NCI-H82 (cell line): Measurements from ENCODE around the gene GRIN2B.

Experiments
- DNase-seq: peaks from one replicate; lab custom pipeline; 2025; lab: John Stamatoyannopoulos, UW

GRIN2B gene

GRCh38 chr12:13981296-13981962 lies at the start of gene GRIN2B:
TSS of gene GRIN2B (minus strand) at chr12:13981602. CDS start at chr12:13866208, 115,394 bp downstream.
- peak; percentile 57 for DNase-seq

DNA sequence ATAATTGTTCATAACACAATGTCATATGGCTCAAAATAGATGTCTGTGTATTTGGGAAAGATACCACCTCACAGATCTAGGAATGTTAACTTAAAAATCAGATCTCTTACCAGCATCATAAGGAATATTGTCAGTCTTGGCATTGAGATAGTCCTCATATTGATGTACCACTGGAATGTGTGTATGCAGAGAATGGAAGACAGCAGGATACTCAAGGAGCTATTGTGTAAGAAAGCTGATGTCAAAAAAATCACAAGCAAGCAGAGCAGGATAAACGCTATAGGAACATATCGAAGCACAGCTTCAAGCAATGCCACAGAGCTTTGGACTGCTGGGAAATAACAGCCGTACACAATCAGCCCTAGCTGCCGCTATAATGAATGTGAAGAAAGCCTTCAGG lies 45.1 kb upstream of the GRIN2B start:
- DNase-seq = no peak

GRCh38 chr12:14024591-14024990 lies 43.2 kb upstream of the GRIN2B start:
- no peak for DNase-seq

GRCh38 chr12:14018080-14018479 lies 36.7 kb upstream of the GRIN2B start:
- no peak for DNase-seq

DNA sequence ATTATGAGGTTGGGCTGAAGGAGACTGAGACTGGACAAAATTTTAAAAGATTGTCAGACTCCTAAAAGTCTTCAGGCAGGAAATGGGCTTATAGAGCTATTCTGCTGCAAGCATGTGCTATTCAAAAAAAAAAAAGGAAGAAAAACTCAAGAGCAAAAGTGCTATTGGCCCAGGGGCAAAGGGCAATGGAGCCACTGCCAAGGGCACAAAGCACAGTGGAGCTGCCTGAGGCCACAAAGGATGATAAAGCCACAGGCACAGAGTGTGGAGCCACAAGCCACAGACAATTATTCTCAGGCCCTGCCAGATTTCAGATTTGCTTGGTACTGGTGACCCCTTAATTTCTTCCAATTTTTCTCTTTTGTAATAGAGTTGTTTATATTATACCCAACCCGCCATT lies 29.6 kb upstream of the GRIN2B start:
- DNase-seq = no peak

DNA sequence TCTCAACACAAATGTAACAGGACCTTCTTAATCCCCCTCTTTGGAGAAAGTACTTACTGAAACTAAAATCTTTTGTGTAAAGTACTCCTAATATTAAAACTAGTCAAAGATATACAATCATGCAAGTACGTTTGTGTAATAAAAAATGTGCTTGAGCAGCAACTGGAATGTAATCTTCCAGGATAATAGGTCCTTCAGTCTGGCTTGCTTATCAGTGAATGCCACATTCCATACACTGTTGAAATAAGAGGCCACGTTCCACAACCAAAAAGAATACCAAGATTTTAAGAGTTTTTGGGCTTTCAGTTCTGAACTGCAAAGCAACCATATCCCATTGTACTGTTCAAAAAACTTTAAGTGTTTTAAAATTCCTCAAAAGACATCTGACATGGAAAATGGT lies 26.2 kb upstream of the GRIN2B start:
- no peak for DNase-seq

DNA sequence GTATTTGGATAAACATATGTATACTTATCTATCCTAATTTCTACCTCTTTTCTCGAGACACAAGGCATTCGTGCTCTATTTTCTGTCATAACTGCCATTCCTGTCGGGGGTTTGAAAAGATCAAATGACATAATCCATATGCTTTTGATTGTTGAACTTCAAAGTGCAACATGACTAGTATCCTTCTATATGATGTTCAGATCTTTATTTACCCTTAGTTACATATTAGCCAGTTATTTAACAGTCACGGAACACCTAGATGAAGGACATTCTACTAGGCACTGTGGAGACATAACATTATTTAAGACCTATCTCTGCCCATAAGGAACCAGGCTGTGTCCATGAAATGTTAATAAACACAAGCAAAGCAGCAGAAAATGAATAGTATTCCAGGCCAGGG lies 11.2 kb upstream of the GRIN2B start:
- no peak for DNase-seq

DNA sequence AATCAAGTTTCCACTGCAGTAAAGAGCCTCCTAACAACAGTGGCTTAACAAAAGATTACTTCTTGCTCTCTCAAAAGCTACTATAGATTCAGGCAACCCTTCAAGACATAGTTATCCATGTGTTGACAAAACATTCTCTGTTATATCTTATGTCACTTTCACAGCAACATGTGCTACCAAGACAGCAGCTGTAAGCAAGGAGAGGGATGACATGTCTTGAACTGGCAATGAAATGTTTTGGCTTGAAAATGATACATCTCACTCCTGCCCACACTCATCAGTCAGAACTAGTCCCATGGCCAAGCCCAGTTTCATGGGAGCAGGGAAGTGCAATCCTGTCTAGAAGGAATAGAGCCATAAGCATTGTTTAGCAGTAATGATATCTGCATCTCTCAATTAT lies 10.7 kb upstream of the GRIN2B start:
- no peak for DNase-seq

GRCh38 chr12:13986031-13986430 lies 4.6 kb upstream of the GRIN2B start:
- no peak for DNase-seq

GRCh38 chr12:13981990-13982389 lies 588 bp upstream of the GRIN2B start:
- peak; percentile 53 for DNase-seq

- peak; percentile 35 for DNase-seq
These were observed 685 bp downstream of the GRIN2B start for GRCh38 chr12:13980538-13981295.

- no peak for DNase-seq
These were observed 1.5 kb downstream of the GRIN2B start for GRCh38 chr12:13979772-13980378.

DNA sequence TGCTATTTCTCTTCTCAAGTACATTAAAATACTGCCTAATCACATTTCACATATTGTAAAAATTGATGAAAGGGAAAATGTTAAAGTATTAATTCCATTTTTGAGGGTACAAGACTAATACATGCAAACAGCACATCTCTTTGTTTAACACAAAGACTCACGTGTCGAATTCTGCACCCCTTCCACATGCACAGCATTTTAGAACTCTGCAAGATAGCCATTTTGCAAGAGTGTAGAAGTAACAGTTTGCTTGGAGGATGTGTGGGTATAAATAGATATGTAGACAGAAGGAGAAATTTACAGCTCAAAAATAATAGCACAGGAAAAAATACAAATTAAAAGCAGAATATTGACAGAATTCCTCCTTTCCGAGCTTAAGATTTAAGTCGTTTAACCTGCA lies 2.5 kb downstream of the GRIN2B start:
- no peak for DNase-seq

GRCh38 chr12:13976880-13977279 lies 4.5 kb downstream of the GRIN2B start:
- DNase-seq = no peak

DNA sequence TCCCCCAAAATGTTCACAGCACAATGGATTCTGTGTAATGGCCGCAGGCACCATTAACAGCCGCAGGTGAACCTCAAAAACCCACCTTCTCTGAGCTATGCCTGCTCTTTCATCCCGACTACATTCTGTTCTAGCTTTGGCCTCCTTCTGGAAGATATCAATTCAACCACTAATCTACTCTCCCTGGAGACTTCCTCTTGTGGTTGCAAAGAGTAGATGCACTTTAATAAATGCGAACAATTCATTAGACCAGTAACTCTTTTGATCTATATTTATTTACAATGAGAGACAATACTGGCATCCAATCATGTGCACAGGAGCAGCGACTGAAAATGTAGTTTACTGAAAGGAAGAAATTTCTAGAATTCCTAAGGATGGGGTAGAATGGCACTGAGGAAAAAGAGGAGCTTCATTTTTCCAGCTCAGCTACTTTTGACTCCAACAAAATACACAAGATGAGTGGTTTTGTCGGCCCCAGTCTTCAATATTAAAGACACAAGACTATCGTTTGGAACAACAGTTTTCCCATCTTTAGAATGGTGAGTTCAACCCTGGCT lies 5.3 kb downstream of the GRIN2B start:
- peak; percentile 11 for DNase-seq

DNA sequence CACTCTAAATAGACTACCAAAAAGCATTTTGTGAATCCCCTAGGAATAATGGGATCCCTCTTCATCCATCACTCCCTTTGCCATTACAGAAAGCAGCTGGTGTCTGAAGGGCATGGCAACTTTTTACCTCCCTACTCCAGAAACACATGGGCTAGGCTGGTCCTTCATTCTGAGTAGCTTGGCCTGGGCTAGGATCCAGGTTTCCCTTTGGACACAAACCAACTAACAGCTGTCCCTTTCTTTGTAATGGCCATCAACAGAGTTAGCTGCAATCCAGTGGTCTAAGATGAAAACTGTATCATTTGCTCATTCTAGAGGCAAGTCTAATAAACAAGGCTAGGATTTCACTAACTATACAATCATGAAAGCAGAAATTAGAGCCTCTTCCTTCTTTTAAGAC lies 7.4 kb downstream of the GRIN2B start:
- no peak for DNase-seq

DNA sequence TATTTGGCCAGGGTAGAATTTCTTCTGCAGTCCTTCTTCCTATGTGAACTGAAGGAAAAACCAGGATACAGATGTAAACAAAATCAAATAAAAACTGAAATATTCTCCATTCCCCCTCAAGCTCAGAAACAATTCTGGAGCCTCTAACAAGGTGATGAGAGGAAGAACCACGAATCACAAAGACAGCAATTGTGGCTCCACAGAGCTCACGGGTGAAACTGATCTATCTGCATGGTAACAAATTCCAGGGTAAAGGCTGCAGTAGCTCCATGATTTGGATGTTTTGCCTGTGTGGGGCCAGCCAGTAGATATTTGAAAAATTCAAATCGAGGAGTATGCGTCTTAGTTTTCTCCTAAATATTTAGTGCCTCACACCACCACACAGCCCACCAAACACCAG lies 10.6 kb downstream of the GRIN2B start:
- no peak for DNase-seq

DNA sequence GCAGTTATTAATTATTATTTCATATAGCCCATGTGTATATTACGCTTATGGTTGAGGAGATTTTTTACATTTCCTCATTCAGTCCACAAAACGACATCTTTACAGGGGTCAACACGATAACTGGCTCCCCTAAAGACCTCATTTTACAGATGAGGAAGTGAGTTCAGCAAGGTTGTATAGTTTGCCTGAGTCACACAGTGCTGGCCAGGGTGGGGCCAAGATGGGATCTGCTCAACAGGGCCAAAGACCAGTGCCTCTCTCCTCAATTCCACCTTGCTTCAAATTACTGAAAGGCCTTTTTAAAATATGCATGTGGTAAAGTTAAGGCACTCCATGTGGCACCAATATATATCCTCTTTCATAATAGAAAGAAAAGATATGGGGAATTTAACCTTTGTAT lies 13.1 kb downstream of the GRIN2B start:
- DNase-seq = no peak

DNA sequence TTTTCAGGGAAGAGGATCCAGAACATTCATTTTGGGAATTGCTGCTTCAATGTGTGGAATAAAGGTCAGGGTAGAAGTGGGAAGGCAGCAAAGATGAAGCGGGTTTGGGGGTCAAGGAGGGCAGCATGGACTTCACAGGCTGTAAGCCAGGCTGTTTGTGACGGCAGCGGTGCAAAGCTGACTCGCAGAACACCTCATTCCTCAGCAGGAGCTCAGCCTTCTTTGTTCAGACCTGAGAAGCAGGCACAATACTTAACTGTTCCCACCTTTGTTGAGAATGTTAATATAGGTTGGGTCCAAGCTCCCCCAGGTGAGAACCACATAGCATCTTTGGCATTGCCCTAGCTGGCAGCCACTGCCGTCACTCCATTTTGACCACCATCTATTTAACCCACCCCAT lies 16.7 kb downstream of the GRIN2B start:
- DNase-seq = no peak

GRCh38 chr12:13962699-13963098 lies 18.7 kb downstream of the GRIN2B start:
- peak; percentile 74 for DNase-seq

DNA sequence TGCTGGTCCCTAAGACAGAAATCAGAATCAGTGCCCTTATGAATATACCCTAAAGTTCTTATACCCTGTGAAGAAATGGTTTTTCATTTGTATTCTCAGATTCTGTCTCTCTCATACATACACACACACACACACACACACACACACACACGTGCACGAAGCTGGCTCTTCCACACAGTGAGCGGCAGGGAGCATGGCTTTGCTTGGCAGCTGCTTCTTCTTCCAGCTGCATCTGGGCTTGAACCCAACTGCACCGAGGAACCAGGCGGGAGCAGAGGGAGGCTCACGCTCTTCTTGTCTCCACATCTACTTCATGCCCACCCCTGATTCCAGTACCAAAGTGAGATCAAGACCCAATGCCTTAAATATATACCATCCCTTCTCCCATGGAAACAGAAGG lies 19.4 kb downstream of the GRIN2B start:
- no peak for DNase-seq

DNA sequence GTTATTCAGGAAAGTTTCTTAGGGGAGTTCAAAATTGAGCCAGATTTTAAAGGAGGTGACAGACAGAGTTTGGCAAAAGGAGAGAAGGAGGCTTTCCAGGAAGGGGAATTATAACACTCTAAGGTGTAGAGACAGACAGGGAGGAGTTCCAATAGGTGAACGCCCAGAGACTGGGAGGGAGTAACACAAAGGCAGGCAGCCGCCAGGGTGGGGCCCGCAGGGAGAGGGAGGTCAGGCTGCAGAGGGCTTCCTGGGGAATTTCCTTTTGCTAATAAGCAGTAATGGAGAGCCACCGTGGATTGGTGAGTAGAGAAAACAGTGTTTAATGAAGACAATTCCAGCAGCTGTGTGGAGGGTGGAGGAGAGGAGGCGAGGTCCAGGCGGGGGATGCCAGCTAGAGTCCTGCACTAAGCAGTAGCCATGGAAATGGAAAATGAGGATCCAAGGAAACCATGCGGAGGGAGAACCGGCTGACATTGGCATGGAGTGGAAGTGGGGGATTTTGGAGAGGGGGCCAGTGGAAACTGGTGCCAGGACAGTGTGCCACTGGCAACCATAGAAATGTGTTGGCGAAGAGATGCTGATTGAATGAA lies 22.2 kb downstream of the GRIN2B start:
- no peak for DNase-seq

- no peak for DNase-seq
These were observed 23.8 kb downstream of the GRIN2B start for GRCh38 chr12:13957576-13957975.
